H1 (cell line): ENCODE measurements around the gene INPP5A. TPM values are rescaled to one million over a fixed set of nuclear protein-coding genes. Genes with fewer than 3 reads are reported as not detected.

ENCODE experiments used
- CTCF ChIA-PET: fragments of 300-600 bp; sonication (Branson Sonifier 250); formaldehyde crosslinking; loops from one replicate; lab custom pipeline; 2021; ENCODE audit not compliant: partially characterized antibody; lab: Charles Lee
- POLR2A ChIA-PET: fragments of 300-600 bp; sonication (Branson Sonifier 250); formaldehyde crosslinking; loops from one replicate; lab custom pipeline; 2021; ENCODE audit warnings: inconsistent platforms; ENCODE audit not compliant: partially characterized antibody; lab: Charles Lee
- DNase-seq, 2 experiments: peaks; one replicate each; pipeline versions ENCODE4 v3.0.0 to v3.0.0-alpha.2; 2010 to 2022; ENCODE audit warnings: low spot score in 2 of 2, low read depth in 1 of 2, mixed read lengths in 1 of 2
- FAIRE-seq: peaks from 2 replicates; lab custom pipeline; 2011; peaks lifted over from hg19 to GRCh38; lab: Jason Lieb, UNC
- H2AFZ ChIP-seq: 2 replicates; pipeline ENCODE4 v1.8.1; 2012; ENCODE audit warnings: low read length, inconsistent platforms
- H2AK5ac ChIP-seq: 2 replicates; pipeline ENCODE4 v1.6.1; 2013; ENCODE audit warnings: low read depth, low read length
- H2BK120ac ChIP-seq: replicated peaks from 2 replicates; pipeline ENCODE3; 2013; ENCODE audit warnings: low read depth, low read length, inconsistent platforms
- H2BK12ac ChIP-seq: 2 replicates; pipeline ENCODE4 v1.6.1; 2013; ENCODE audit warnings: low read depth, low read length
- H2BK15ac ChIP-seq: 2 replicates; pipeline ENCODE4 v1.6.1; 2013; ENCODE audit warnings: low read length
- H2BK20ac ChIP-seq: 2 replicates; pipeline ENCODE4 v1.6.1; 2013; ENCODE audit warnings: low read length
- H2BK5ac ChIP-seq: 2 replicates; pipeline ENCODE4 v1.6.1; 2013; ENCODE audit warnings: low read depth, low read length
- H3K14ac ChIP-seq: 2 replicates; pipeline ENCODE4 v1.6.1; 2013; ENCODE audit warnings: inconsistent platforms; ENCODE audit not compliant: insufficient read length
- H3K18ac ChIP-seq: 2 replicates; pipeline ENCODE4 v1.6.1; 2013; ENCODE audit warnings: low read length; ENCODE audit errors: extremely low read depth
- H3K23ac ChIP-seq: 2 replicates; pipeline ENCODE4 v1.6.1; 2013; ENCODE audit warnings: inconsistent platforms; ENCODE audit not compliant: insufficient read length
- H3K23me2 ChIP-seq: 2 replicates; pipeline ENCODE4 v1.6.1; 2013; ENCODE audit warnings: low read depth, low read length
- H3K27ac ChIP-seq: 2 replicates; pipeline ENCODE4 v1.6.1; 2011; ENCODE audit warnings: low read depth, low read length, inconsistent platforms
- H3K27me3 ChIP-seq, 4 experiments: replicated peaks in 1 of 4; 1 replicate in 1 of 4; 2 replicates in 3 of 4; pipeline versions ENCODE4 v1.6.1 to v1.8.1; 2011 to 2013; ENCODE audit warnings: low read length in 3 of 4, mild to moderate bottlenecking in 3 of 4, inconsistent platforms in 2 of 4, mixed read lengths in 2 of 4, moderate library complexity in 1 of 4; ENCODE audit not compliant: control insufficient read depth in 3 of 4, insufficient read depth in 3 of 4; ENCODE audit errors: extremely low read depth in 1 of 4
- H3K36me3 ChIP-seq, 4 experiments: 2 replicates each; pipeline versions ENCODE4 v1.6.1 to v1.8.1; 2011 to 2013; ENCODE audit warnings: mild to moderate bottlenecking in 4 of 4, low read length in 3 of 4, moderate library complexity in 2 of 4, control low read depth in 1 of 4, inconsistent platforms in 1 of 4; ENCODE audit not compliant: insufficient read depth in 4 of 4, control insufficient read depth in 2 of 4
- H3K4ac ChIP-seq: replicated peaks from 2 replicates; pipeline ENCODE3; 2013; ENCODE audit warnings: low read length, low read depth, mixed read lengths, inconsistent platforms; ENCODE audit not compliant: insufficient read length
- H3K4me1 ChIP-seq, 4 experiments: replicated peaks in 1 of 4; 1 replicate in 1 of 4; 2 replicates in 3 of 4; pipeline versions ENCODE4 v1.6.1 to v1.8.1; 2011 to 2013; ENCODE audit warnings: low read length in 3 of 4, inconsistent platforms in 2 of 4, mixed read lengths in 1 of 4; ENCODE audit not compliant: insufficient read depth in 4 of 4, control insufficient read depth in 3 of 4
- H3K4me2 ChIP-seq, 2 experiments: 2 replicates each; pipeline versions ENCODE4 v1.6.1 to v1.8.1; 2011 to 2013; ENCODE audit warnings: low read depth in 2 of 2, low read length in 2 of 2, control low read depth in 1 of 2, inconsistent platforms in 1 of 2, mild to moderate bottlenecking in 1 of 2; ENCODE audit not compliant: insufficient read depth in 1 of 2
- H3K4me3 ChIP-seq, 4 experiments: fragments of 200-600, 300-600 bp in 1 of 4; sonication (generic), shearing (Covaris generic), sonication (Bioruptor Twin) in 1 of 4; 2 replicates each; pipeline versions ENCODE4 v1.5.1 to v1.8.1; 2011 to 2016; ENCODE audit warnings: low read length in 4 of 4, low read depth in 3 of 4, control low read depth in 2 of 4, inconsistent platforms in 2 of 4, mild to moderate bottlenecking in 2 of 4, mixed read lengths in 1 of 4, moderate library complexity in 1 of 4; ENCODE audit not compliant: insufficient read depth in 2 of 4; ENCODE audit errors: extremely low read depth in 1 of 4
- H3K56ac ChIP-seq: replicated peaks from 2 replicates; pipeline ENCODE3; 2013; ENCODE audit warnings: low read depth, mild to moderate bottlenecking, mixed read lengths, low read length, inconsistent platforms; ENCODE audit not compliant: insufficient read length
- H3K79me1 ChIP-seq: 2 replicates; pipeline ENCODE4 v1.6.1; 2013; ENCODE audit warnings: low read depth, low read length, control low read depth
- H3K79me2 ChIP-seq, 2 experiments: 2 replicates each; pipeline versions ENCODE4 v1.6.1 to v1.8.1; 2012 to 2013; ENCODE audit warnings: low read length in 2 of 2, mild to moderate bottlenecking in 2 of 2, inconsistent platforms in 1 of 2; ENCODE audit not compliant: insufficient read depth in 2 of 2, control insufficient read depth in 1 of 2
- H3K9ac ChIP-seq, 4 experiments: replicated peaks in 1 of 4; 1 replicate in 1 of 4; 2 replicates in 3 of 4; pipeline versions ENCODE4 v1.6.1 to v1.8.1; 2011 to 2013; ENCODE audit warnings: low read depth in 3 of 4, low read length in 3 of 4, control low read depth in 2 of 4, mild to moderate bottlenecking in 2 of 4, moderate library complexity in 2 of 4, inconsistent platforms in 1 of 4; ENCODE audit errors: extremely low read depth in 1 of 4
- H3K9me3 ChIP-seq, 2 experiments: 2 replicates each; pipeline versions ENCODE4 v1.6.1 to v1.8.1; 2012 to 2013; ENCODE audit warnings: mild to moderate bottlenecking in 2 of 2, moderate library complexity in 2 of 2, control low read depth in 1 of 2, inconsistent platforms in 1 of 2, low read depth in 1 of 2, low read length in 1 of 2, mixed read lengths in 1 of 2; ENCODE audit not compliant: insufficient read depth in 2 of 2
- H4K20me1 ChIP-seq, 2 experiments: replicated peaks in 1 of 2; 2 replicates each; pipeline versions ENCODE3 to v1.8.1; 2011 to 2013; ENCODE audit warnings: inconsistent platforms in 2 of 2, low read length in 2 of 2, mild to moderate bottlenecking in 1 of 2; ENCODE audit not compliant: insufficient read depth in 2 of 2, control insufficient read depth in 1 of 2
- H4K5ac ChIP-seq: 2 replicates; pipeline ENCODE4 v1.6.1; 2013; ENCODE audit warnings: low read length, low read depth, mixed read lengths, inconsistent platforms; ENCODE audit not compliant: insufficient read length
- H4K8ac ChIP-seq: 2 replicates; pipeline ENCODE4 v1.8.0; 2013; ENCODE audit warnings: mild to moderate bottlenecking, moderate library complexity, low read length, inconsistent platforms; ENCODE audit not compliant: insufficient read depth; ENCODE audit errors: extremely low read depth
- H4K91ac ChIP-seq: replicated peaks from 2 replicates; pipeline ENCODE3; 2013; ENCODE audit warnings: low read length, mixed read lengths, inconsistent platforms; ENCODE audit not compliant: insufficient read length
- CBX8 ChIP-seq: fragments of 300-800, 300-1000 bp; sonication (generic); IDR thresholded peaks from 2 replicates; pipeline ENCODE4 v1.7.1; 2016; ENCODE audit warnings: low read depth, low read length, borderline replicate concordance
- CHD1 ChIP-seq: IDR thresholded peaks from 2 replicates; pipeline ENCODE4 v1.6.1; 2012; ENCODE audit warnings: low read depth, low read length, improper control_type of control experiment
- NRF1 ChIP-seq: IDR thresholded peaks from 2 replicates; pipeline ENCODE4 v1.6.1; 2011; ENCODE audit warnings: mild to moderate bottlenecking, low read depth, low read length, improper control_type of control experiment
- POU5F1 ChIP-seq: IDR thresholded peaks from 2 replicates; pipeline ENCODE4 v1.6.1; 2011; ENCODE audit warnings: low read depth, mild to moderate bottlenecking, low read length, moderate library complexity
- TBP ChIP-seq: IDR thresholded peaks from 2 replicates; pipeline ENCODE4 v1.6.1; 2011; ENCODE audit warnings: low read depth, low read length, improper control_type of control experiment
- WGBS, 2 experiments: shearing (Covaris generic) in 1 of 2; methylation state at CpG; one replicate each; pipeline versions ENCODE4 v1.1.6 to v1.1.7; 2013 to 2015; ENCODE audit warnings: low lambda C conversion rate in 2 of 2, mixed read lengths in 2 of 2, inconsistent platforms in 1 of 2, low coverage in 1 of 2, missing lambda C conversion rate in 1 of 2; ENCODE audit not compliant: insufficient replicate concordance in 2 of 2, insufficient coverage in 1 of 2, insufficient read length in 1 of 2; ENCODE audit errors: extremely low coverage in 1 of 2, missing lambda C conversion rate in 1 of 2; 5-methylcytosine and 5-hydroxymethylcytosine counted together
- polyA plus RNA-seq, 7 experiments: library from polyadenylated mRNA; depleted of rRNA in 3 of 7; stranded (reverse) in 5 of 7; unstranded in 2 of 7; fragments of >200 nt in 5 of 7; fragments of 200-250 nt in 2 of 7; gene quantifications; 1 replicate in 5 of 7; 2 replicates in 1 of 7; 4 replicates in 1 of 7; pipeline versions ENCODE4 v1.2.1 to v1.2.3, GENCODE V29; 2011 to 2013; ENCODE audit warnings: missing spikeins in 2 of 7, mixed read lengths in 2 of 7
- total RNA-seq: library from RNA; stranded (reverse); fragmentation: NEBNext Ultra II Directional; extraction: Animal tissue kit (Norgen Biotek cat#: 25700); gene quantifications from 2 replicates; pipeline ENCODE4 v1.2.1, GENCODE V29; 2021

INPP5A gene
- total and polyA plus RNA-seq, 2 of the 8 experiments (the other 6 are each of a cell fraction or from before 2014, with no cell fraction given), result 19.7 to 27.5 TPM

GRCh38 chr10:132651511-132652029 is 114.0 kb downstream of the INPP5A start:
- DNase-seq, result no peak
- H2BK120ac ChIP-seq, result no peak overlapping the region
- H3K4ac ChIP-seq, result no peak overlapping the region
- H3K4me2 ChIP-seq, result no peak overlapping the region
- no peak overlapping the region for H3K23ac ChIP-seq
- H4K91ac ChIP-seq, result no peak overlapping the region
- H2AK5ac ChIP-seq, result no peak overlapping the region
- H3K14ac ChIP-seq, result no peak overlapping the region
- 94% methylated on average over 8 of the region's 18 CpGs; no CpG with 5 or more reads in 1 of the 2 experiments for WGBS, 2 experiments
- no peak overlapping the region for H4K5ac ChIP-seq
- CTCF ChIA-PET, result interaction anchor here (1.1 to 1.2 kb wide), 3 partner anchors 18 to 208 kb away, joined by 3 to 4 read pairs (median 4); no protein-coding TSS in a partner anchor
- no peak overlapping the region for H3K27ac ChIP-seq
- H4K8ac ChIP-seq, result no peak overlapping the region
- no peaks in the 10 kb centered on the region for H3K36me3 ChIP-seq
- POLR2A ChIA-PET, result no interaction called here
- H3K18ac ChIP-seq, result no peak overlapping the region
- no peak overlapping the region for H2AFZ ChIP-seq
- H4K20me1 ChIP-seq, result peaks cover 0 to 4% of the 10 kb centered on the region in 2 experiments
- TF ChIP-seq POU5F1, result no peak
- no peak for TF ChIP-seq CBX8
- TF ChIP-seq TBP, result no peak
- no peak for TF ChIP-seq CHD1
- no peak for TF ChIP-seq NRF1
- no peaks in the 10 kb centered on the region for H3K4me1 ChIP-seq
- H3K27me3 ChIP-seq, result no peaks in the 10 kb centered on the region
- H3K56ac ChIP-seq, result no peak overlapping the region
- 0 out of 2 replicates have a peak, but pooled peaks cover 2% of the 10 kb centered on the region for H3K23me2 ChIP-seq
- H3K4me3 ChIP-seq, result no peak overlapping the region
- 0 out of 2 replicates have a peak, but pooled peaks cover 2% of the 10 kb centered on the region for H3K79me1 ChIP-seq
- FAIRE-seq, result no peak
- H2BK5ac ChIP-seq, result no peak overlapping the region
- no peak overlapping the region for H2BK15ac ChIP-seq
- no peaks in the 10 kb centered on the region for H3K79me2 ChIP-seq
- no peak overlapping the region for H3K9ac ChIP-seq
- no peak overlapping the region for H2BK12ac ChIP-seq
- no peak overlapping the region for H2BK20ac ChIP-seq
- no peaks in the 10 kb centered on the region for H3K9me3 ChIP-seq
